K562 (cell line): ENCODE measurements around the gene SPATA25. TPM values are rescaled to one million over a fixed set of nuclear protein-coding genes. Genes with fewer than 3 reads are reported as not detected.

Experiments
- ADNP ChIP-seq: fragments of 200-800 bp; sonication (Bioruptor generic); IDR thresholded peaks from 2 replicates; pipeline ENCODE4 v1.6.1; 2016; ENCODE audit warnings: missing genetic modification characterization, missing compliant biosample characterization
- BHLHE40 ChIP-seq: IDR thresholded peaks from 2 replicates; pipeline ENCODE4 v1.6.1; 2011; ENCODE audit warnings: low read length, improper control_type of control experiment
- CBFA2T2 ChIP-seq: fragments of 450-650 bp; conservative IDR thresholded peaks from 2 replicates; pipeline ENCODE4 v1.6.1; 2017; ENCODE audit warnings: mild to moderate bottlenecking
- CXXC5 ChIP-seq: fragments of 250-450 bp; sonication (Bioruptor Pico); IDR thresholded peaks from 2 replicates; pipeline ENCODE4 v1.8.0; 2022; ENCODE audit warnings: inconsistent platforms, mild to moderate bottlenecking, moderate library complexity
- FOSL1 ChIP-seq: fragments of 200-800 bp; sonication (Bioruptor generic); conservative IDR thresholded peaks from 2 replicates; pipeline ENCODE4 v1.6.1; 2016; ENCODE audit warnings: missing genetic modification characterization, missing compliant biosample characterization
- HDGF ChIP-seq: fragments of 450-650 bp; IDR thresholded peaks from 2 replicates; pipeline ENCODE4 v1.6.1; 2016
- RFX1 ChIP-seq: fragments of 450-650 bp; IDR thresholded peaks from 2 replicates; pipeline ENCODE4 v1.6.1; 2016; ENCODE audit warnings: mild to moderate bottlenecking, moderate library complexity
- ZC3H11A ChIP-seq: IDR thresholded peaks from 2 replicates; pipeline ENCODE4 v1.6.1; 2012; ENCODE audit warnings: low read depth, low read length, improper control_type of control experiment
- polyA plus RNA-seq, 8 experiments: library from polyadenylated mRNA; depleted of rRNA in 4 of 8; stranded (reverse) in 5 of 8; unstranded in 3 of 8; fragments of >200 nt; fragmentation: Nextera tagmentation in 2 of 8; fragmentation: Illumina TruSeq in 1 of 8; extraction: Ambion mirVana in 2 of 8; extraction: Trizol in 1 of 8; gene quantifications; 2 replicates each; pipeline versions ENCODE4 v1.2.1 to v1.2.3, GENCODE V29; 2011 to 2014; ENCODE audit warnings: inconsistent platforms in 1 of 8, missing spikeins in 1 of 8
- total RNA-seq, 7 experiments: library from RNA; depleted of rRNA in 6 of 7; stranded (reverse); fragments of >200 nt in 6 of 7; fragmentation: Illumina TruSeq in 2 of 7; extraction: Trizol in 2 of 7; gene quantifications; 2 replicates each; pipeline versions ENCODE4 v1.2.1 to v1.2.3, GENCODE V29; 2011 to 2021; ENCODE audit warnings: low replicate concordance in 1 of 7
- TF ChIP-seq, protein P1 (sequence below), 3 experiments: fragments of 200-800 bp in 1 of 3; fragments of 250-450 bp in 1 of 3; fragments of 450-650 bp in 1 of 3; sonication (Bioruptor Pico) in 1 of 3; sonication (Bioruptor generic) in 1 of 3; formaldehyde crosslinking in 1 of 3; IDR thresholded peaks; 2 replicates each; pipeline versions ENCODE4 v1.6.1 to v1.8.0; 2016 to 2022; ENCODE audit warnings: mild to moderate bottlenecking in 2 of 3, missing genetic modification characterization in 2 of 3, missing compliant biosample characterization in 1 of 3, moderate library complexity in 1 of 3
- TF ChIP-seq, protein P2 (sequence below), 2 experiments: fragments of 450-650 bp; IDR thresholded peaks; 2 replicates each; pipeline ENCODE4 v1.6.1; 2018; ENCODE audit warnings: mild to moderate bottlenecking in 2 of 2, low read depth in 1 of 2; ENCODE audit not compliant: partially characterized antibody in 2 of 2
- TF ChIP-seq, protein P3 (sequence below): fragments of 450-650 bp; formaldehyde crosslinking; IDR thresholded peaks from 2 replicates; pipeline ENCODE4 v1.4.0; 2020; ENCODE audit warnings: mild to moderate bottlenecking
- TF ChIP-seq, protein P4 (sequence below): fragments of 450-650 bp; IDR thresholded peaks from 2 replicates; pipeline ENCODE4 v1.7.0; 2016; ENCODE audit warnings: borderline replicate concordance
- TF ChIP-seq, protein P5 (sequence below), 2 experiments: fragments of 450-650 bp in 1 of 2; sonication (generic) in 1 of 2; formaldehyde crosslinking in 1 of 2; IDR thresholded peaks in 1 of 2; conservative IDR thresholded peaks in 1 of 2; 2 replicates each; pipeline versions ENCODE4 v1.6.1 to v1.8.1; 2016 to 2023; ENCODE audit warnings: mild to moderate bottlenecking in 2 of 2, moderate library complexity in 2 of 2, inconsistent platforms in 1 of 2, missing genetic modification reagents in 1 of 2
- TF ChIP-seq, protein P6 (sequence below): sonication (generic); formaldehyde crosslinking; IDR thresholded peaks from 2 replicates; pipeline ENCODE4 v1.8.0; 2022; ENCODE audit warnings: mild to moderate bottlenecking, missing genetic modification reagents

SPATA25 gene
- total and polyA plus RNA-seq, 9 of the 15 experiments (the other 6 are each of a cell fraction or from before 2014, with no cell fraction given) = 0.21 to 0.95 (median 0.53) TPM; not detected in 3

DNA sequence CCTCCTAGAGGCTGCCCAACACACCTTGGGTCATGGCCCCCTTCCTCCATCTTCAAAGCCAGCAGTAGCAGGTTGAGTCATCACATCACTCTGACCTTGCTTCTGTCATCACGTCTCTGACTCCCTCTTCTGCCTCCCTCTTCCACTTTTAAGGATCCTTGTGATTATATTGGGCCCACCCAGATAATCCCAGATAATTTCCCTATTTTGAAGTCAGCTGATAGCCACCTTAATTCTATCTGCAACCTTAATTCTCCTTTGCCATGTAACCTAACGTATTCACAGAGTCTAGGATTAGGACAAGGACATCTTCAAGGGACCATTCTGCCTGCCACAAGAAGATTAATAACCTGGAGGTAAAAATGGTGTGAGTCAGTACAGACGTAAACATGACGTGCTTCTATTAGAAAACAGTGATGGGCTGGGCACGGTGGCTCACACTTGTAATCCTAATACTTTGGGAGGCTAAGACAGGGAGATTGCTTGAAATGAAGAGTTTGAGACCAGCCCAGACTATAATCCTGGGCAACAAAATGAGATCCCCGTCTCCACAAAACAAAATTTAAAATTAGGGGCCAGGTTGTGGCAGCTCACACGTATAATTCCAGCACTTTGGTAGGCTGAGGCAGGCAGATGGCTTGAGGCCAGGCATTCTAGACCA is 26.7 kb downstream of the SPATA25 start (continued):
- TF ChIP-seq, protein P1, sequence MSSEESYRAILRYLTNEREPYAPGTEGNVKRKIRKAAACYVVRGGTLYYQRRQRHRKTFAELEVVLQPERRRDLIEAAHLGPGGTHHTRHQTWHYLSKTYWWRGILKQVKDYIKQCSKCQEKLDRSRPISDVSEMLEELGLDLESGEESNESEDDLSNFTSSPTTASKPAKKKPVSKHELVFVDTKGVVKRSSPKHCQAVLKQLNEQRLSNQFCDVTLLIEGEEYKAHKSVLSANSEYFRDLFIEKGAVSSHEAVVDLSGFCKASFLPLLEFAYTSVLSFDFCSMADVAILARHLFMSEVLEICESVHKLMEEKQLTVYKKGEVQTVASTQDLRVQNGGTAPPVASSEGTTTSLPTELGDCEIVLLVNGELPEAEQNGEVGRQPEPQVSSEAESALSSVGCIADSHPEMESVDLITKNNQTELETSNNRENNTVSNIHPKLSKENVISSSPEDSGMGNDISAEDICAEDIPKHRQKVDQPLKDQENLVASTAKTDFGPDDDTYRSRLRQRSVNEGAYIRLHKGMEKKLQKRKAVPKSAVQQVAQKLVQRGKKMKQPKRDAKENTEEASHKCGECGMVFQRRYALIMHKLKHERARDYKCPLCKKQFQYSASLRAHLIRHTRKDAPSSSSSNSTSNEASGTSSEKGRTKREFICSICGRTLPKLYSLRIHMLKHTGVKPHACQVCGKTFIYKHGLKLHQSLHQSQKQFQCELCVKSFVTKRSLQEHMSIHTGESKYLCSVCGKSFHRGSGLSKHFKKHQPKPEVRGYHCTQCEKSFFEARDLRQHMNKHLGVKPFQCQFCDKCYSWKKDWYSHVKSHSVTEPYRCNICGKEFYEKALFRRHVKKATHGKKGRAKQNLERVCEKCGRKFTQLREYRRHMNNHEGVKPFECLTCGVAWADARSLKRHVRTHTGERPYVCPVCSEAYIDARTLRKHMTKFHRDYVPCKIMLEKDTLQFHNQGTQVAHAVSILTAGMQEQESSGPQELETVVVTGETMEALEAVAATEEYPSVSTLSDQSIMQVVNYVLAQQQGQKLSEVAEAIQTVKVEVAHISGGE (CRISPR knock-in tag; IDR thresholded peaks at IDR 0.05) = no peak
- no peak for TF ChIP-seq CXXC5 (CRISPR knock-in tag)
- TF ChIP-seq, protein P2, sequence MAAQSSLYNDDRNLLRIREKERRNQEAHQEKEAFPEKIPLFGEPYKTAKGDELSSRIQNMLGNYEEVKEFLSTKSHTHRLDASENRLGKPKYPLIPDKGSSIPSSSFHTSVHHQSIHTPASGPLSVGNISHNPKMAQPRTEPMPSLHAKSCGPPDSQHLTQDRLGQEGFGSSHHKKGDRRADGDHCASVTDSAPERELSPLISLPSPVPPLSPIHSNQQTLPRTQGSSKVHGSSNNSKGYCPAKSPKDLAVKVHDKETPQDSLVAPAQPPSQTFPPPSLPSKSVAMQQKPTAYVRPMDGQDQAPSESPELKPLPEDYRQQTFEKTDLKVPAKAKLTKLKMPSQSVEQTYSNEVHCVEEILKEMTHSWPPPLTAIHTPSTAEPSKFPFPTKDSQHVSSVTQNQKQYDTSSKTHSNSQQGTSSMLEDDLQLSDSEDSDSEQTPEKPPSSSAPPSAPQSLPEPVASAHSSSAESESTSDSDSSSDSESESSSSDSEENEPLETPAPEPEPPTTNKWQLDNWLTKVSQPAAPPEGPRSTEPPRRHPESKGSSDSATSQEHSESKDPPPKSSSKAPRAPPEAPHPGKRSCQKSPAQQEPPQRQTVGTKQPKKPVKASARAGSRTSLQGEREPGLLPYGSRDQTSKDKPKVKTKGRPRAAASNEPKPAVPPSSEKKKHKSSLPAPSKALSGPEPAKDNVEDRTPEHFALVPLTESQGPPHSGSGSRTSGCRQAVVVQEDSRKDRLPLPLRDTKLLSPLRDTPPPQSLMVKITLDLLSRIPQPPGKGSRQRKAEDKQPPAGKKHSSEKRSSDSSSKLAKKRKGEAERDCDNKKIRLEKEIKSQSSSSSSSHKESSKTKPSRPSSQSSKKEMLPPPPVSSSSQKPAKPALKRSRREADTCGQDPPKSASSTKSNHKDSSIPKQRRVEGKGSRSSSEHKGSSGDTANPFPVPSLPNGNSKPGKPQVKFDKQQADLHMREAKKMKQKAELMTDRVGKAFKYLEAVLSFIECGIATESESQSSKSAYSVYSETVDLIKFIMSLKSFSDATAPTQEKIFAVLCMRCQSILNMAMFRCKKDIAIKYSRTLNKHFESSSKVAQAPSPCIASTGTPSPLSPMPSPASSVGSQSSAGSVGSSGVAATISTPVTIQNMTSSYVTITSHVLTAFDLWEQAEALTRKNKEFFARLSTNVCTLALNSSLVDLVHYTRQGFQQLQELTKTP (IDR thresholded peaks at IDR 0.05; ENCODE audit: low read depth in 1 of 2, partially characterized antibody in 2 of 2) = no peak
- TF ChIP-seq, protein P3, sequence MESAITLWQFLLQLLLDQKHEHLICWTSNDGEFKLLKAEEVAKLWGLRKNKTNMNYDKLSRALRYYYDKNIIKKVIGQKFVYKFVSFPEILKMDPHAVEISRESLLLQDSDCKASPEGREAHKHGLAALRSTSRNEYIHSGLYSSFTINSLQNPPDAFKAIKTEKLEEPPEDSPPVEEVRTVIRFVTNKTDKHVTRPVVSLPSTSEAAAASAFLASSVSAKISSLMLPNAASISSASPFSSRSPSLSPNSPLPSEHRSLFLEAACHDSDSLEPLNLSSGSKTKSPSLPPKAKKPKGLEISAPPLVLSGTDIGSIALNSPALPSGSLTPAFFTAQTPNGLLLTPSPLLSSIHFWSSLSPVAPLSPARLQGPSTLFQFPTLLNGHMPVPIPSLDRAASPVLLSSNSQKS (CRISPR knock-in tag) = no peak
- TF ChIP-seq, protein P4, sequence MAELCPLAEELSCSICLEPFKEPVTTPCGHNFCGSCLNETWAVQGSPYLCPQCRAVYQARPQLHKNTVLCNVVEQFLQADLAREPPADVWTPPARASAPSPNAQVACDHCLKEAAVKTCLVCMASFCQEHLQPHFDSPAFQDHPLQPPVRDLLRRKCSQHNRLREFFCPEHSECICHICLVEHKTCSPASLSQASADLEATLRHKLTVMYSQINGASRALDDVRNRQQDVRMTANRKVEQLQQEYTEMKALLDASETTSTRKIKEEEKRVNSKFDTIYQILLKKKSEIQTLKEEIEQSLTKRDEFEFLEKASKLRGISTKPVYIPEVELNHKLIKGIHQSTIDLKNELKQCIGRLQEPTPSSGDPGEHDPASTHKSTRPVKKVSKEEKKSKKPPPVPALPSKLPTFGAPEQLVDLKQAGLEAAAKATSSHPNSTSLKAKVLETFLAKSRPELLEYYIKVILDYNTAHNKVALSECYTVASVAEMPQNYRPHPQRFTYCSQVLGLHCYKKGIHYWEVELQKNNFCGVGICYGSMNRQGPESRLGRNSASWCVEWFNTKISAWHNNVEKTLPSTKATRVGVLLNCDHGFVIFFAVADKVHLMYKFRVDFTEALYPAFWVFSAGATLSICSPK = no peak
- TF ChIP-seq BHLHE40 = no peak
- no peak for TF ChIP-seq HDGF
- TF ChIP-seq FOSL1 (tag) = peak; percentile 73
- TF ChIP-seq ADNP = no peak
- TF ChIP-seq CBFA2T2 = no peak
- TF ChIP-seq, protein P5, sequence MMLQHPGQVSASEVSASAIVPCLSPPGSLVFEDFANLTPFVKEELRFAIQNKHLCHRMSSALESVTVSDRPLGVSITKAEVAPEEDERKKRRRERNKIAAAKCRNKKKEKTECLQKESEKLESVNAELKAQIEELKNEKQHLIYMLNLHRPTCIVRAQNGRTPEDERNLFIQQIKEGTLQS (IDR thresholded peaks at IDR 0.05) = peak; percentile 87
- TF ChIP-seq, protein P5 (CRISPR knock-in tag; conservative IDR thresholded peaks at IDR 0.05) = no peak
- TF ChIP-seq, protein P6, sequence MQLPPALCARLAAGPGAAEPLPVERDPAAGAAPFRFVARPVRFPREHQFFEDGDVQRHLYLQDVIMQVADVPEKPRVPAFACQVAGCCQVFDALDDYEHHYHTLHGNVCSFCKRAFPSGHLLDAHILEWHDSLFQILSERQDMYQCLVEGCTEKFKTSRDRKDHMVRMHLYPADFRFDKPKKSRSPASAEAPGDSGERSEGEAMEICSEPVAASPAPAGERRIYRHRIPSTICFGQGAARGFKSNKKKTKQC = no peak
- no peak for TF ChIP-seq RFX1
- no peak for TF ChIP-seq ZC3H11A
